Progenitor cell of endocrine pancreas (in vitro differentiated cells): ENCODE results near the gene SSBP2. TPM values are rescaled to one million over a fixed set of nuclear protein-coding genes. Genes with fewer than 3 reads are reported as not detected.

Source experiments
- DNase-seq: peaks from one replicate; pipeline ENCODE4 v3.0.0; 2021; ENCODE audit warnings: low spot score; ENCODE audit not compliant: unreplicated experiment
- H3K27ac Mint-ChIP-seq: 2 replicates; pipeline ENCODE4 v1.8.0; 2021; ENCODE audit warnings: mild to moderate bottlenecking, moderate library complexity, mixed read lengths
- H3K27me3 Mint-ChIP-seq: 2 replicates; pipeline ENCODE4 v1.8.0; 2021; ENCODE audit warnings: mixed read lengths
- H3K36me3 Mint-ChIP-seq: 2 replicates; pipeline ENCODE4 v1.8.0; 2022; ENCODE audit warnings: mixed read lengths; ENCODE audit not compliant: insufficient read depth
- H3K4me1 Mint-ChIP-seq: 2 replicates; pipeline ENCODE4 v1.8.0; 2021; ENCODE audit warnings: low read depth, mixed read lengths
- H3K4me3 Mint-ChIP-seq: 2 replicates; pipeline ENCODE4 v1.8.0; 2021; ENCODE audit warnings: low read depth, mild to moderate bottlenecking, moderate library complexity, mixed read lengths
- H3K9me3 Mint-ChIP-seq: 2 replicates; pipeline ENCODE4 v1.8.0; 2021; ENCODE audit warnings: low read depth, mixed read lengths
- total RNA-seq: library from RNA; stranded (reverse); gene quantifications from 2 replicates; pipeline ENCODE4 v1.2.1, GENCODE V29; 2021
- TF ChIP-seq, protein P1 (sequence below): fragments of 200-600 bp; sonication (generic); IDR thresholded peaks from one replicate; pipeline ENCODE4 v1.5.0; 2021; ENCODE audit warnings: antibody characterized with exemption, mild to moderate bottlenecking; ENCODE audit not compliant: unreplicated experiment

Gene SSBP2
- total RNA-seq, 1 donor from 2014 or later = 66.6 TPM

- Mint-ChIP-seq H3K4me3 (no peak overlapping the region), H3K4me1 (peaks cover 2% of the 10 kb centered on the region), H3K27me3 (no peaks in the 10 kb centered on the region), H3K9me3 (no peaks in the 10 kb centered on the region), H3K27ac (no peak overlapping the region), H3K36me3 (peaks cover 2% of the 10 kb centered on the region)
- TF ChIP-seq, protein P1, sequence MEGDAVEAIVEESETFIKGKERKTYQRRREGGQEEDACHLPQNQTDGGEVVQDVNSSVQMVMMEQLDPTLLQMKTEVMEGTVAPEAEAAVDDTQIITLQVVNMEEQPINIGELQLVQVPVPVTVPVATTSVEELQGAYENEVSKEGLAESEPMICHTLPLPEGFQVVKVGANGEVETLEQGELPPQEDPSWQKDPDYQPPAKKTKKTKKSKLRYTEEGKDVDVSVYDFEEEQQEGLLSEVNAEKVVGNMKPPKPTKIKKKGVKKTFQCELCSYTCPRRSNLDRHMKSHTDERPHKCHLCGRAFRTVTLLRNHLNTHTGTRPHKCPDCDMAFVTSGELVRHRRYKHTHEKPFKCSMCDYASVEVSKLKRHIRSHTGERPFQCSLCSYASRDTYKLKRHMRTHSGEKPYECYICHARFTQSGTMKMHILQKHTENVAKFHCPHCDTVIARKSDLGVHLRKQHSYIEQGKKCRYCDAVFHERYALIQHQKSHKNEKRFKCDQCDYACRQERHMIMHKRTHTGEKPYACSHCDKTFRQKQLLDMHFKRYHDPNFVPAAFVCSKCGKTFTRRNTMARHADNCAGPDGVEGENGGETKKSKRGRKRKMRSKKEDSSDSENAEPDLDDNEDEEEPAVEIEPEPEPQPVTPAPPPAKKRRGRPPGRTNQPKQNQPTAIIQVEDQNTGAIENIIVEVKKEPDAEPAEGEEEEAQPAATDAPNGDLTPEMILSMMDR = no peak
- DNase-seq = no peak
These were observed 226.9 kb downstream of the SSBP2 start for GRCh38 chr5:81524015-81524414.

DNA sequence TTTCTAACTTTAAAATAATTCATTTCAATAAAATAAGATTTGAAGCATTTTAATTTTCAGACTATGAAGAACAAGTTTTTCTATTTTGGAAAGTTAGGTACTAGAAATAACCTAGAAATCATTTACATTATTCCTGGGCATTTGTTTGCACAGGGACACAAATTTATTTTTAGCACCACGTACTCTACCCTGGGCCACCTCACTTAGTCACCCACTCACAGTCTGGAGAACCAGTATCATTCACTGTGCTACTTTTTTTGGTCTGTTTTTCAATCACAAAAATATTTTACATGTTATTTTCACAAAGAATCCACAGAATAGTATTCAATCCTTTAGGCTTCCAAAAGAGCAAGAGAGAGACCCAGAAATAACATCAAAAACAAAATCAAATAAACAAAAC lies 228.3 kb downstream of the SSBP2 start:
- DNase-seq = no peak
- Mint-ChIP-seq H3K27ac (no peak overlapping the region), H3K36me3 (peaks cover 2% of the 10 kb centered on the region), H3K27me3 (no peaks in the 10 kb centered on the region), H3K4me3 (no peak overlapping the region), H3K9me3 (no peaks in the 10 kb centered on the region), H3K4me1 (peaks cover 2% of the 10 kb centered on the region)
- TF ChIP-seq, protein P1 = no peak

- no peaks in the 10 kb centered on the region for H3K27me3 Mint-ChIP-seq
- no peaks in the 10 kb centered on the region for H3K9me3 Mint-ChIP-seq
- no peaks in the 10 kb centered on the region for H3K36me3 Mint-ChIP-seq
- H3K4me3 Mint-ChIP-seq = no peak overlapping the region
- DNase-seq = no peak
- TF ChIP-seq, protein P1 = no peak
- no peak overlapping the region for H3K27ac Mint-ChIP-seq
- H3K4me1 Mint-ChIP-seq = peaks cover 2% of the 10 kb centered on the region
These were observed 230.1 kb downstream of the SSBP2 start for GRCh38 chr5:81520769-81521168.

DNA sequence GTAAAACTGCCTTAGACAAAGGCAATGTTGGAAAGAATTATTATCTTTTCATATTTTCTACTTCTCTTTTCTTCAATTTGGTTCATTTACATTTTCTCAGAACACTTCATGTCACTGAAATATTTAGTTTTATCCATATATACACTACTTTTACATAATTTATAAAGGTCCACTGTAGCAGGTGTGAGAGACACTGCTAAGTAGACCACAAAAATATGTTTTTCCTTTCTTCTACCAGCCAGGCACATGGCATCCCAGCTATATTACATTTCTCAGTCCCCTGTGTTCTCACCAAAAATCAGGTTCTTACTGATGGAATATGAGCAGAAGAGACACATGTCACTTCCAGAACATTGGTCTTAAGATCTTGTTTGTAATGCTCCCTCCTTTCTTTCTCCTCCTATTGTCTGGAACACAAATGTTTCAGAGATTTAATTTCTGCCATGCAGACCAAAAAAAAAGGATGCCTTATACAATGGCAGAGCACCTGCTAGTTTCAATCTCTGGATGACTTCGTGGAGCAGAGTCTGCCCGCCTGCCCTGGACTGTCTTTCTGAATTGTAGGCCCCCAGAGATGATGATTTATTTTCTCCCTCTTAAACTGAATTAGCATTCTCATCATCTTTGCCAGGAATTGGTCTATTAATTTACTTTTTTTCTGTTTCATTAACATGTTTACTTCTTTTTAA lies 231.5 kb downstream of the SSBP2 start:
- Mint-ChIP-seq H3K4me1 (peaks cover 2% of the 10 kb centered on the region), H3K27me3 (no peaks in the 10 kb centered on the region), H3K4me3 (no peak overlapping the region), H3K9me3 (no peaks in the 10 kb centered on the region), H3K27ac (no peak overlapping the region), H3K36me3 (no peaks in the 10 kb centered on the region)
- TF ChIP-seq, protein P1 = no peak
- no peak for DNase-seq

- no peak overlapping the region for H3K4me3 Mint-ChIP-seq
- H3K36me3 Mint-ChIP-seq = no peaks in the 10 kb centered on the region
- H3K9me3 Mint-ChIP-seq = no peaks in the 10 kb centered on the region
- TF ChIP-seq, protein P1 = no peak
- H3K27me3 Mint-ChIP-seq = no peaks in the 10 kb centered on the region
- H3K27ac Mint-ChIP-seq = no peak overlapping the region
- no peak for DNase-seq
- no peaks in the 10 kb centered on the region for H3K4me1 Mint-ChIP-seq
These were observed 233.4 kb downstream of the SSBP2 start for GRCh38 chr5:81517462-81517861.
